Parathyroid adenoma (tissue), 2 donors: ENCODE results near the gene GTF2IRD1.

Experiments
- H2AFZ ChIP-seq: fragments of 300-600 bp; sonication (generic); one replicate; pipeline ENCODE4 v1.7.0; 2017; ENCODE audit warnings: antibody characterized with exemption, mild to moderate bottlenecking
- H3K27ac ChIP-seq: fragments of 300-600 bp; sonication (generic); one replicate; pipeline ENCODE4 v1.7.0; 2017
- H3K27me3 ChIP-seq: fragments of 300-600 bp; sonication (generic); one replicate; pipeline ENCODE4 v1.7.0; 2017; ENCODE audit warnings: low read length; ENCODE audit not compliant: control insufficient read depth, insufficient read depth
- H3K36me3 ChIP-seq: fragments of 300-600 bp; sonication (generic); one replicate; pipeline ENCODE4 v1.7.0; 2017; ENCODE audit warnings: low read length; ENCODE audit not compliant: control insufficient read depth, insufficient read depth
- H3K4me1 ChIP-seq: fragments of 300-600 bp; sonication (generic); one replicate; pipeline ENCODE4 v1.7.0; 2017; ENCODE audit warnings: control low read depth
- H3K4me2 ChIP-seq: fragments of 300-600 bp; sonication (generic); one replicate; pipeline ENCODE4 v1.7.0; 2017; ENCODE audit warnings: low read length
- H3K4me3 ChIP-seq: fragments of 300-600 bp; sonication (generic); one replicate; pipeline ENCODE4 v1.7.0; 2017; ENCODE audit warnings: low read depth, low read length
- H3K79me2 ChIP-seq: fragments of 300-600 bp; sonication (generic); one replicate; pipeline ENCODE4 v1.7.0; 2017; ENCODE audit warnings: control low read depth
- H3K9ac ChIP-seq: fragments of 300-600 bp; sonication (generic); one replicate; pipeline ENCODE4 v1.7.0; 2017; ENCODE audit warnings: mild to moderate bottlenecking
- H3K9me3 ChIP-seq: fragments of 300-600 bp; sonication (generic); one replicate; pipeline ENCODE4 v1.7.0; 2017; ENCODE audit warnings: low read length; ENCODE audit not compliant: control insufficient read depth
- CTCF ChIP-seq: fragments of 300-600 bp; sonication (generic); IDR thresholded peaks from one replicate; pipeline ENCODE4 v1.7.0; 2017; ENCODE audit warnings: antibody characterized with exemption, mild to moderate bottlenecking
- donor health status: primary hyperparathyroidism.

Gene GTF2IRD1

GRCh38 chr7:74503061-74503460 lies 49.4 kb downstream of the GTF2IRD1 start:
- no peak for TF ChIP-seq CTCF
- Histone ChIP-seq H3K9ac (no peak overlapping the region), H3K79me2 (peaks cover 29% of the 10 kb centered on the region), H3K27ac (no peak overlapping the region), H3K4me3 (no peak overlapping the region), H3K4me1 (peaks cover 4% of the 10 kb centered on the region), H3K27me3 (no peaks in the 10 kb centered on the region), H3K9me3 (no peaks in the 10 kb centered on the region), H3K36me3 (no peaks in the 10 kb centered on the region), H2AFZ (no peak overlapping the region), H3K4me2 (no peak overlapping the region)

GRCh38 chr7:74503943-74504342 lies 50.2 kb downstream of the GTF2IRD1 start:
- TF ChIP-seq CTCF = no peak
- H3K9ac ChIP-seq = no peak overlapping the region
- H3K79me2 ChIP-seq = peaks cover 29% of the 10 kb centered on the region
- no peaks in the 10 kb centered on the region for H3K9me3 ChIP-seq
- peaks cover 4% of the 10 kb centered on the region for H3K4me1 ChIP-seq
- no peak overlapping the region for H3K4me2 ChIP-seq
- H3K27ac ChIP-seq = no peak overlapping the region
- no peaks in the 10 kb centered on the region for H3K27me3 ChIP-seq
- H3K4me3 ChIP-seq = no peak overlapping the region
- H2AFZ ChIP-seq = no peak overlapping the region
- H3K36me3 ChIP-seq = no peaks in the 10 kb centered on the region

GRCh38 chr7:74505471-74506324 lies 52.0 kb downstream of the GTF2IRD1 start:
- Histone ChIP-seq H2AFZ (no peak overlapping the region), H3K9ac (no peak overlapping the region), H3K4me3 (no peak overlapping the region), H3K79me2 (peaks cover 29% of the 10 kb centered on the region), H3K27me3 (no peaks in the 10 kb centered on the region), H3K36me3 (no peaks in the 10 kb centered on the region), H3K9me3 (no peaks in the 10 kb centered on the region), H3K27ac (no peak overlapping the region), H3K4me1 (peaks cover 4% of the 10 kb centered on the region), H3K4me2 (no peak overlapping the region)
- TF ChIP-seq CTCF = no peak

- Histone ChIP-seq H3K9me3 (no peaks in the 10 kb centered on the region), H2AFZ (no peak overlapping the region), H3K27ac (no peak overlapping the region), H3K79me2 (peaks cover 22% of the 10 kb centered on the region), H3K36me3 (no peaks in the 10 kb centered on the region), H3K4me1 (peaks cover 4% of the 10 kb centered on the region), H3K4me2 (no peak overlapping the region), H3K27me3 (no peaks in the 10 kb centered on the region), H3K4me3 (no peak overlapping the region), H3K9ac (no peak overlapping the region)
- no peak for TF ChIP-seq CTCF
Observed at GRCh38 chr7:74506325-74506724, 52.6 kb downstream of the GTF2IRD1 start.
